ENCODE data around the gene ZDHHC11. TPM values are rescaled to one million over a fixed set of nuclear protein-coding genes. Genes with fewer than 3 reads are reported as not detected.
"Not testable (repeated sequence)": the region's sequence is repeated elsewhere in the genome, so short reads cannot be mapped to it uniquely, and the experiment has no call there.

ZDHHC11 gene
- total and polyA plus RNA-seq, 12 donors = 0.57 to 8.6 (median 2.9) TPM; not detected in 2

GRCh38 chr5:854217-854616 lies 3.4 kb upstream of the ZDHHC11 start:
- DNase-seq = no peak
- no peaks in the 10 kb centered on the region for H3K36me3 ChIP-seq (replicated peaks in 1 of 2)
- H3K4me3 ChIP-seq = no peak overlapping the region
- 63 to 79% (median 72%) methylated on average over 13 of the region's 13 CpGs for WGBS, 4 donors
- no peaks in the 10 kb centered on the region for H3K27me3 ChIP-seq
- TF ChIP-seq POLR2A (IDR thresholded peaks at IDR 0.05) (no peak), CTCF (IDR thresholded peaks at IDR 0.05) (no peak)
- no peak overlapping the region for H3K27ac ChIP-seq
- H3K9me3 ChIP-seq (replicated peaks in 1 of 3) = no peaks in the 10 kb centered on the region
- intact Hi-C loops (cut with DNase I) = no loop called here
- no peaks in the 10 kb centered on the region for H3K4me1 ChIP-seq (replicated peaks in 1 of 2)

GRCh38 chr5:853416-854090 lies 2.8 kb upstream of the ZDHHC11 start:
- intact Hi-C loops (cut with DNase I); H3K4me3 ChIP-seq; H3K4me1 ChIP-seq (replicated peaks in 1 of 2); DNase-seq; H3K36me3 ChIP-seq (replicated peaks in 1 of 2); H3K27me3 ChIP-seq; H3K9me3 ChIP-seq (replicated peaks in 1 of 3); H3K27ac ChIP-seq: not testable (repeated sequence)
- WGBS, 4 donors = 77 to 83% (median 80%) methylated on average over 14 to 18 of the region's 18 CpGs

GRCh38 chr5:852431-853401 lies 1.9 kb upstream of the ZDHHC11 start:
- Histone ChIP-seq H3K4me1 (replicated peaks in 1 of 2) (no peaks in the 10 kb centered on the region), H3K4me3 (no peak overlapping the region), H3K36me3 (replicated peaks in 1 of 2) (no peaks in the 10 kb centered on the region), H3K9me3 (replicated peaks in 1 of 3) (no peaks in the 10 kb centered on the region), H3K27me3 (no peaks in the 10 kb centered on the region), H3K27ac (no peak overlapping the region)
- intact Hi-C loops (cut with DNase I) = no loop called here
- no peak for TF ChIP-seq CTCF (IDR thresholded peaks at IDR 0.05)
- TF ChIP-seq POLR2A (IDR thresholded peaks at IDR 0.05) = no peak
- DNase-seq = no peak
- 80 to 88% (median 86%) methylated on average over 55 of the region's 55 CpGs for WGBS, 4 donors

- WGBS, 4 donors = 29 to 40% (median 32%) methylated on average over 5 of the region's 5 CpGs
- intact Hi-C loops (cut with DNase I) = no loop called here
- no peak for TF ChIP-seq POLR2A (IDR thresholded peaks at IDR 0.05)
- no peak for TF ChIP-seq CTCF (IDR thresholded peaks at IDR 0.05)
These were observed 1.2 kb upstream of the ZDHHC11 start for GRCh38 chr5:852018-852417.

More at GRCh38 chr5:852018-852417, 1.2 kb upstream of the ZDHHC11 start:
- Histone ChIP-seq H3K9me3 (replicated peaks in 1 of 3) (no peaks in the 10 kb centered on the region), H3K4me3 (no peak overlapping the region), H3K36me3 (replicated peaks in 1 of 2) (no peaks in the 10 kb centered on the region), H3K4me1 (replicated peaks in 1 of 2) (no peaks in the 10 kb centered on the region), H3K27ac (no peak overlapping the region), H3K27me3 (no peaks in the 10 kb centered on the region)
- no peak for DNase-seq
